ENCODE measurements around the gene CCDC28B. TPM values are rescaled to one million over a fixed set of nuclear protein-coding genes. Genes with fewer than 3 reads are reported as not detected.
A peak's percentile ranks its signal among the peaks of the same experiment; 100 is the strongest.

The CCDC28B gene
- total and polyA plus RNA-seq, 2 donors (not counting 1 experiment from before 2014, with no cell fraction given), result 10.1 to 12.4 TPM

DNA sequence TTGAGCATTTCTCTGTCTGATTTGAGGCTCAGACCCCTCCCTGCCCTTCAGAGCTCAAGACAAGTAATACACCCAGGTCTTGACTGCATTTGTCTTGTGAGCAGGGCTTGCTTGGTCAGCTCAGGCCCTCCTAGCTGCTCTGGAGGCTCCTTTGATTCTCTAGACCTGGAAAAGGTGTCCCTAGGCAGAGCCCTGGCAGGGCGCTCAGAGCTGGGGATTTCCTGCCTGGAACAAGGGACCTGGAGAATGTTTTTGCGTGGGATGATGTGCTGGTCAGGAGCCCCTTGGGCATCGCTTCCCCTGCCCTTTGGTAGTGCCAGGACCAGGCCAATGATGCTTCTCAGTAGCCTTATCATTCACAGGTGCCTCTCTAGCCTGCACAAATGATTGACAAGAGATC lies 4.9 kb upstream of the CCDC28B start:
- Histone ChIP-seq H3K4me1 (ENCODE audit: control insufficient read depth, extremely low read depth, insufficient read depth, low read length) (peaks cover 14% of the 10 kb centered on the region), H3K27me3 (ENCODE audit: control insufficient read depth, insufficient read depth, low read length) (no peaks in the 10 kb centered on the region), H3K36me3 (ENCODE audit: control insufficient read depth, insufficient read depth, low read length) (peaks cover 48% of the 10 kb centered on the region), H3K9me3 (ENCODE audit: control insufficient read depth, insufficient read depth, low read depth, low read length) (no peaks in the 10 kb centered on the region), H3K9ac (ENCODE audit: insufficient read depth, low read length) (no peak overlapping the region), H4K20me1 (ENCODE audit: control insufficient read depth, extremely low read depth, insufficient read depth, low read length) (no peaks in the 10 kb centered on the region), H3K79me2 (ENCODE audit: control insufficient read depth, insufficient read depth, low read length) (no peaks in the 10 kb centered on the region), H2AFZ (ENCODE audit: low read length) (no peak overlapping the region), H3K4me2 (ENCODE audit: extremely low read depth, insufficient read depth, low read length) (no peak overlapping the region), H3K27ac (ENCODE audit: insufficient read depth, low read length) (no peak overlapping the region), H3K4me3 (replicated peaks in 1 of 4; ENCODE audit: control extremely low read depth in 1 of 4, insufficient read depth in 1 of 4, low read depth in 3 of 4, low read length in 4 of 4) (no peak overlapping the region)
- DNase-seq (ENCODE audit: low read depth in 2 of 2), result no peak
- no peak for TF ChIP-seq EZH2 (IDR thresholded peaks at IDR 0.05; ENCODE audit: low read length, missing control alignments)
- TF ChIP-seq, protein P1, sequence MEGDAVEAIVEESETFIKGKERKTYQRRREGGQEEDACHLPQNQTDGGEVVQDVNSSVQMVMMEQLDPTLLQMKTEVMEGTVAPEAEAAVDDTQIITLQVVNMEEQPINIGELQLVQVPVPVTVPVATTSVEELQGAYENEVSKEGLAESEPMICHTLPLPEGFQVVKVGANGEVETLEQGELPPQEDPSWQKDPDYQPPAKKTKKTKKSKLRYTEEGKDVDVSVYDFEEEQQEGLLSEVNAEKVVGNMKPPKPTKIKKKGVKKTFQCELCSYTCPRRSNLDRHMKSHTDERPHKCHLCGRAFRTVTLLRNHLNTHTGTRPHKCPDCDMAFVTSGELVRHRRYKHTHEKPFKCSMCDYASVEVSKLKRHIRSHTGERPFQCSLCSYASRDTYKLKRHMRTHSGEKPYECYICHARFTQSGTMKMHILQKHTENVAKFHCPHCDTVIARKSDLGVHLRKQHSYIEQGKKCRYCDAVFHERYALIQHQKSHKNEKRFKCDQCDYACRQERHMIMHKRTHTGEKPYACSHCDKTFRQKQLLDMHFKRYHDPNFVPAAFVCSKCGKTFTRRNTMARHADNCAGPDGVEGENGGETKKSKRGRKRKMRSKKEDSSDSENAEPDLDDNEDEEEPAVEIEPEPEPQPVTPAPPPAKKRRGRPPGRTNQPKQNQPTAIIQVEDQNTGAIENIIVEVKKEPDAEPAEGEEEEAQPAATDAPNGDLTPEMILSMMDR (conservative IDR thresholded peaks at IDR 0.05 in 1 of 2, IDR thresholded peaks at IDR 0.05 in 1 of 2; ENCODE audit: low read depth in 1 of 2, low read length in 2 of 2), result no peak

GRCh38 chr1:32195972-32196823 lies 4.2 kb upstream of the CCDC28B start:
- Histone ChIP-seq H4K20me1 (ENCODE audit: control insufficient read depth, extremely low read depth, insufficient read depth, low read length) (no peaks in the 10 kb centered on the region), H3K4me2 (ENCODE audit: extremely low read depth, insufficient read depth, low read length) (no peak overlapping the region), H3K79me2 (ENCODE audit: control insufficient read depth, insufficient read depth, low read length) (no peaks in the 10 kb centered on the region), H3K27me3 (ENCODE audit: control insufficient read depth, insufficient read depth, low read length) (no peaks in the 10 kb centered on the region), H3K4me1 (ENCODE audit: control insufficient read depth, extremely low read depth, insufficient read depth, low read length) (peaks cover 14% of the 10 kb centered on the region), H3K4me3 (replicated peaks in 1 of 4; ENCODE audit: control extremely low read depth in 1 of 4, insufficient read depth in 1 of 4, low read depth in 3 of 4, low read length in 4 of 4) (no peak overlapping the region), H3K9ac (ENCODE audit: insufficient read depth, low read length) (no peak overlapping the region), H2AFZ (ENCODE audit: low read length) (no peak overlapping the region), H3K27ac (ENCODE audit: insufficient read depth, low read length) (no peak overlapping the region), H3K36me3 (ENCODE audit: control insufficient read depth, insufficient read depth, low read length) (peaks cover 45% of the 10 kb centered on the region), H3K9me3 (ENCODE audit: control insufficient read depth, insufficient read depth, low read depth, low read length) (no peaks in the 10 kb centered on the region)
- TF ChIP-seq, protein P1 (conservative IDR thresholded peaks at IDR 0.05 in 1 of 2, IDR thresholded peaks at IDR 0.05 in 1 of 2; ENCODE audit: low read depth in 1 of 2, low read length in 2 of 2), result no peak
- no peak for TF ChIP-seq EZH2 (IDR thresholded peaks at IDR 0.05; ENCODE audit: low read length, missing control alignments)
- peak in 1 of 2 donors; percentile 53 for DNase-seq (ENCODE audit: low read depth in 2 of 2)

GRCh38 chr1:32197074-32197473 lies 3.3 kb upstream of the CCDC28B start:
- no peak overlapping the region for H2AFZ ChIP-seq (ENCODE audit: low read length)
- H3K4me3 ChIP-seq (replicated peaks in 1 of 4; ENCODE audit: control extremely low read depth in 1 of 4, insufficient read depth in 1 of 4, low read depth in 3 of 4, low read length in 4 of 4), result no peak overlapping the region
- DNase-seq (ENCODE audit: low read depth in 2 of 2), result no peak
- H3K27me3 ChIP-seq (ENCODE audit: control insufficient read depth, insufficient read depth, low read length), result no peaks in the 10 kb centered on the region
- H3K4me1 ChIP-seq (ENCODE audit: control insufficient read depth, extremely low read depth, insufficient read depth, low read length), result peaks cover 18% of the 10 kb centered on the region
- H3K27ac ChIP-seq (ENCODE audit: insufficient read depth, low read length), result no peak overlapping the region
- no peaks in the 10 kb centered on the region for H3K79me2 ChIP-seq (ENCODE audit: control insufficient read depth, insufficient read depth, low read length)
- H3K36me3 ChIP-seq (ENCODE audit: control insufficient read depth, insufficient read depth, low read length), result peaks cover 41% of the 10 kb centered on the region
- H4K20me1 ChIP-seq (ENCODE audit: control insufficient read depth, extremely low read depth, insufficient read depth, low read length), result no peaks in the 10 kb centered on the region
- H3K4me2 ChIP-seq (ENCODE audit: extremely low read depth, insufficient read depth, low read length), result no peak overlapping the region
- TF ChIP-seq, protein P1 (conservative IDR thresholded peaks at IDR 0.05 in 1 of 2, IDR thresholded peaks at IDR 0.05 in 1 of 2; ENCODE audit: low read depth in 1 of 2, low read length in 2 of 2), result no peak
- H3K9me3 ChIP-seq (ENCODE audit: control insufficient read depth, insufficient read depth, low read depth, low read length), result no peaks in the 10 kb centered on the region
- H3K9ac ChIP-seq (ENCODE audit: insufficient read depth, low read length), result no peak overlapping the region
